ENCODE data around the gene AATK.
"Not testable (repeated sequence)": the region's sequence is repeated elsewhere in the genome, so short reads cannot be mapped to it uniquely, and the experiment has no call there.

The AATK gene

DNA sequence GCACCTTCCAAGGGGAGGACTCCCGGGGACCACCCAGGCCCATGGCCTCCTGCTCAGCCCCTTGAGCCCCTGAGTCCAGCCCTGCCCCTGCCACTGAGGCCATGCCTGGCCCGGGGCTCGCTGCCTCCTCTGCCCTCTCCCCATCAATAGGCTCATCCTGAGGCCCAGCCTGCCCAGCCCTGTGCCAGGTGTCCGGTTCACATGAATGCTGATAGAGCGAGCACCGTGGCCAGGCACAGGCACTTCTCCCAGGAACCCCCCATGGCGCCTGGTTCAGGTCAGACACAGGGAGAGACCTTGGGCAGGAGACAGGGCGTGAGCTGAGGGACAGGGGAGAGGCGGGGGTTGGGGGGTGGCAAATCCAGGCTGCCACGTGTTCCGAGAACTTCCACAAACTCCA lies 3.5 kb downstream of the AATK start:
- in situ Hi-C loops (cut with MboI; ENCODE audit: low sequenced_read_pairs): no loop called here

DNA sequence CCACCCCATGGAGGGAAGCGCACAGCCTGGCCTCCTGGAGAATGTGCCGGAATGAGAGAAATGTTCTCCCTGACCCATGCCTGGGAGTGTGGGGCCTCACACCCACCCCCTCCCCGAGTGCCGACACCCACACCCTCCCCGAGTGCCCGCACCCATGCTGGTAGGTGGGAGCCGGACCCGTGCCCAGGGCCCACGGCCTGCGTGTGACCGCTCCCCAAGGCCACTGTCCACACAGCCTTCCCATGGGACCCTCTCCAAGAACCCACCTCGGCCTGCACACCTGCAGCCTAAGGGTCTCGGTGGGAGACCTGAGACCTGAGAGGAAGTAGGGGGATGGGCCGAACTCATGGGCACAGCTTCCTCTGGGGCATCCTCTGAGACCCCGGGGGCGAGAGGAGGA lies 4.0 kb downstream of the AATK start:
- in situ Hi-C loops (cut with MboI; ENCODE audit: low sequenced_read_pairs): no loop called here

DNA sequence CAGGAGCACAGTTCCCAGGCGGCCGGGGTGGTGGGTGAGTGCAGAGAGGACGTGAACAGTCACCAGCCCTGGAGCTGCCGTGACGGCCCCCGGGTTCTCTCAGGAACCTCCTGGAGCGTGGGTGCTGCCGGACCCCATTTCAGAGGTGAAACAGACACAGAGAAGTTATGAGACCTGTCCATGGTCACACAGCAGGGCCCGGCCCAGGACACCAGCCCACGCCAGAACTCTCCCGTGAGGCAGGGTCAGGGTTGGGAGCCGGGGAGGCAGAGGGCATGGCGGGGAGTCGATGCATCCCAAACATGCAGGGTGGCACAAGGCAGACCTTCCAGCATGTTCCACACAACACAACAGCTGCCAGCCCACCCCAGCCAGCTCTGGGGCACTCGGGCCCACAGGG lies 4.5 kb downstream of the AATK start:
- in situ Hi-C loops (cut with MboI; ENCODE audit: low sequenced_read_pairs): no loop called here

DNA sequence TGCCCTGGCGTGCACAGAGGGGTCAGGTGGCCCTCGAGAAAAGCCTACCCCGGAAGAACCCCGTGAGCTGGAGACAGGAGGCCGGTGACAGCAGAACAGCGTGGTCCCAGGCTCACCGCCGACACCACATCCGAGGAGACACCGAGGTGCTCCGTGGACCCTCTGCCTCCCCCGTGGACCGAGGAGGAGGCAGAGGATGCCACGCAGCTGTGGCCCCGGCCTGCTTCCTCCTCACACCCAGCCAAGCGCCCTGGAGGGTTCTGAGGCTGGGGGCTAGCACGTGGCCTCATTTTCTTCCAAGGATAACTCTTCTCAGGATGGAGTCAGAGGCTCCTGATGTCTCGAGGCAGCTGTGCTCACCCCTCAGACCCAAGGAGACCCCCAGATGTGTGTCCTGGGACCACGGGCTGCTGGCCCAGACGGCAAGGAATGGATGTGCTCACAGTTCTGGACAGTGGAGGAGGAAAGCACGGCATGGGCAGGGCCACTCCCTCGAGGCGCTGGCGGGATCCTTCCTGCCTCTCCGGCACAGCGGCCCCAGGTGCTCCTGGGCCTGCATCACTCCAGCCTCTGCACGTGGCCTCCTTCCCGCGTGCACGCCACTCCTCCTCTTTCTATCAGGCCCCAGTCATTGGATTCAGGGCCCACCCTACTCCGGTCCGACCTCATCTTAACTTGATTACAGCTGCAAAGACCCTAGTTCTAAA lies 5.1 kb downstream of the AATK start:
- in situ Hi-C loops (cut with MboI; ENCODE audit: low sequenced_read_pairs): no loop called here

DNA sequence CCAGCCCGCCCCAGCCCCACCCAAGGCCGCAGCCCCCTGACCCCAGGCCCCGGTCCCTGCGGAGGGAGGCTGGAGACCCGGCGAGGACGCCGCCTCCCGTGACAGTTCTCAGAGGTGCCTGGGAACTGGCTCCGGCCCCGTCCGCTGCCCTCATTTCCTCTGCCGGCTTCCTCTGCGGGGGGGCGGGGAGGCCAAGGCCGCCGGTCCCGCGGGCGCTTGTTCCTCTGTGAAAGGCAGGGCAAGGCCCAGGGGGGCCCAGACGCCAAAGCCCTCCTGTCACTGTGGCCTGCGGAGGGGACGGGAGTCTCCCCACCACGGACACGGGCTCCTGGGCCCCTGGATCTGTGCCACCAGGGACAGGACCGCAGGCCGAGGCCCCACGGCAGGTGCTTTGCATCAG lies 5.7 kb downstream of the AATK start:
- in situ Hi-C loops (cut with MboI; ENCODE audit: low sequenced_read_pairs): no loop called here

DNA sequence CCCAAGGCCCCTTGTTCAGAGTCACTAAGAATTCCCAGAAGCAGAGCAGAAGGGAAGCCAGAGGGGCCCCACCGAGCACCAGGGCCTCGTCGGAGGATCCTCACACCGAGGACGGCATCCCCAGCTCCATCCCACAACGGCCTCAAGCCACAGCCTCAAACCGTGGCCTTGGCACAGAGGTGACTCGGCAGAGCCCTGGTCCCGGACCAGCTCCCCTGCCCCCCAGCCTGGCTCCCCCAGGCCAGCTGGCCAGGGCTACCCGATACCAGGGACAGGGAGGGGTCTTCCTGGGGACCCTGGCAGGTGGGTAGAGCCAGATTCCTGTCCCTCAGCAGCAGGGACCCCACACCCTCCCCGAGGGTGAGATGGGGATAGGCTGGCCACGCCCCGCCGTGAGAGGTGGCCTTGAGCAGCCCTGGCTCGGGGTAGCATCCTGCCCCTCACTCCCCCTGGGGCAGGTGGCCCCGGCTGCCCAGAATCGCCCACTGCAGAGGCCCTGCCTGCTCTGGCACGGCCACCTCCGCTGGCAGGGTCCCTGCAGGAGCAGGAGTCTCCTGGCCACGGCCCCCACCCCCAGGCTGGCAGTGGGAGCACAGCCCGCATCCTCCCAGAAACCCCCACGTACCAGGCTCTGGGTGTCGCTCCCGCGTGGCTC lies 6.3 kb downstream of the AATK start:
- in situ Hi-C loops (cut with MboI; ENCODE audit: low sequenced_read_pairs): no loop called here

DNA sequence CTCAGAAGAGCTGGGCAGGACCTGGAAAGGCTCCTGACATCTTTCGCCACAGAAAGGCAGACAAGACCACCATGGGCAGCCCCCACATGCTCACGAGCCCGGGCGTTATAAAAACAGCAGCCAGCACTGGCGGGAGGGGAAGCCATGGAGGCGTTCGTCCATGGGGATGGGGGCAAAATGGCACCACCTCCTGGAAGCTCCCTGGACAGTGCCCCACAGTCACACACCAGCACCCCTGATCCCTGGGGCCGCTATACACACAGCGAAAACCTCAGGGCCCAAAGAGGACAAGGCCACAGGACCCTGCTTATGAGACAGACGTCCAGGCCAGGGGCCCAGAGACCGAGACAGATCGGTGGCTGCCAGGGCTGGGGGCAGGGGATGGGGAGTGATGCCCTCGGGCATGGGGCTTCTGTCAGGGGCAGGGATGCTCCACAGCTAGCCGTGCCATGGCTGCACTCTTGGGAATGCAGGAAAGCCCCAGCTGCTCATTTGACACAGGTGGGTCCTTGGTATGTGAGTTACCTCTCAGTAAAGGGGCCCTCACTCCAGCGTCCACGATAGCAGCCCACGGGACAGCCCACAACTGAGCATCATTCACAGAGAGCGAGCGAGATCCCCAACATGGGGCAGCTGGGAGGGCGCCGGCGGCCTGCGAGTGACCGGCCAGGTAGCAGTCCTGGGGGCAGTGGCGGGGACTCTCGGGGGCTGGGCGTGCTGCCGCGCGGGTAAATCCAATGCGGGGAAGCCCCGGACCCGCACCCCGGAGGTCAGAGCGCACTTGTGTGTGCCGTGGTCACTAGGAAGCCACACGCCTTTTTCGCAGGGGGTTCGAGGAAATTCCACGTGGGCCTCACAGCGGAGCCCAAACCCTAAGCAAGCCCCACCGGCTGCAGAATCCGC lies 7.1 kb downstream of the AATK start:
- in situ Hi-C loops (cut with MboI; ENCODE audit: low sequenced_read_pairs): no loop called here

DNA sequence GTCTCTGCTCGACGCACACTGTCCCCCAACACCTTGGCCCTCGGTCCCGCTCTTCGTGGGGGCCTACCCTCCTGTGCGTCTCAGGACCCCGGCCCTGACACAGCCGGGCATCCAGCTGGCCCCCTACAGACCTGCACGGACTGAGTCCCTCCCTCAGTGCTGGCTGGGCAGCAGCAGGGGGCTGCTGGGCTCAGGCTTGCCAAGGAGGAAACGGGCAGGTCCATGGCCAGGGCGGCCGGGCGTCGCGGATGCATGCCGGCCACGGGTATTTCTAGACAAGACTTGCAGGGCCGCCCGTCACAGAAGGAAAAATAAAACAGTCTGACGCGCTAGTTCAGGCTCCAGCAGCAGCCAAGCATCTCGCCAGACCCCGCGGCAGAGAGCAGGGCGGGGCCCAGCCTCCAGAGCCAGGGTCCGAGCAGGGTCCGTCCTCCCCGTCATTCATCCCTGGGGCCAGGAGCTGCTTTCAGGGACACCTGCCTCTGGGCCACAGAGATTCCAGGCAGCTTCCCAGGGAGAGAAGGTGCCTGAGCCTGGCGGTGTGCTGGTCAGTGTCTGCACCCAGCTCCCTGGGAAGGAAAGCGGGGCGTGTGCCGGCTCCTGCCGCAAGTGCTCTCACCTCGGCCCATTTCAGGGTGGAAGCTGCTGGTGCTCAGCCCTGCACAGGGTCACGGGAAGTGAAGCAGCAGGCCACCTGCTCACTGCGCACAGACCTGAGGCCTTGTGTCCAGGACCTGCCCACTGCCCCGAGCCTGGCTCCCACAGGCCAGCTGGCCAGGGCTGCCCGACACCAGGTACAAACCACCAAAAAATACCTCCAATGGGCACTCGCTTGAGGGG lies 8.0 kb downstream of the AATK start:
- in situ Hi-C loops (cut with MboI; ENCODE audit: low sequenced_read_pairs): no loop called here

DNA sequence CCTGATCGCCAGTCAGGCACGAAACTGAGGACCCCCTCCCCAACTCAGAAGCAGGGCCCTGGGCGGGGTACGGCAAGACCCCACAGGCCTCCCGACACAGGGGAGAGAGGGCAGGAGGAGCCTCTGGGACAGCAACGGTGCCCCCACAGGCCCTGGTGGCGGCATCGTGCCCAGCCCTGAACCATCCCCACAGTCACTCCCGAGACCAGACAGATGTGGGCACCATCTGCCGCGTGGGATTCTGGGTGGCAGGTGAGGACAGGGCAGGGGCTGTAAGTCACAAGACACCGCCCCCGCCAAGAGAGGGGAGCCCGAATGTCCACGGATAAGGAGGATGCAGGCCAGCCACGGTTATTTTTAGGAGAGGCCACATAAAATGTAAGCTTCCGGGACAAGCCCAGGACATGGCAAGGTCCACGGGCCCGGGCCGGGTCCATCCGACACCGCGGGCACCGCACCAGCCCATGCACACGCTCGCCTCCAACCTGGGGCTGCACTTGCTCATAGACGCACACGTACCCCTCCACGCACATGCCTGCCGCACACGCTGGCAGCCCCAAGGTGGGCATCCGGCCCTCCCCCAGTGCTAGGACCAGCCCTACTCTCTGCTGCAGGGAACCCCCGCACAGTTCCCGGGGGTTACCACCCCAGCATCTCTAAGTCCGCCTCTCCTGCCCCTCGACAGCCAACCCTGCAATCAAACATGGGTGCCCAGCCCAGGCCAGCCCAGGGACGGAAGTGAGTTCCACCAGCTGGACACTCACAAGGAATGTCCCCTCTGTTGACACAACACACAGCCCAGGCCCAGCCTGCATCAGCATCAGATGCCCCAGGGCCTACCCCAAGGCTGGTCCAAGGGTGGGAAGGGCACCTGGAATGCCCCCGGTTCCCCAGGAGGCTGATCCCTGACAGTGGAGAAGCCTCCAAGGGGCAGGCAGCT lies 8.9 kb downstream of the AATK start:
- in situ Hi-C loops (cut with MboI; ENCODE audit: low sequenced_read_pairs): no loop called here

DNA sequence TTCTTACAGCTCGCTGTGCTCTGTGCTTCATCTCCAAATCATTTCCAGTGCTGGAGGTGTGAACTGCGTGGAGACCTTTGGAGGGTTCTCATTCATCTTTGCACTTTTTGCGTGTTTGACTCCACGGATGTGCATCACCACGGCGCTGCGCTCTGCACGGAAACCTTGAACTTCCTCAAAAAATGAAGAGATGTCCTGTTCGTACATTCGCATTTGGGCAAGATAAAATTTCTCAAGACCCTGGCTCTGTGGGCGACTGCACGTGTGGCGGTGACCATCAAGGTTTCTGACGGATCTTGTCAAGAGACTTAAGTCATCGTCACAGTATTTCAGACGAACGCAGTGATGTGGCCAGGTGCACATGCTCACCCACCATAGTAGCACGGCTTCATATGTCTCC lies 11.1 kb downstream of the AATK start:
- in situ Hi-C loops (cut with MboI; ENCODE audit: low sequenced_read_pairs): no loop called here

DNA sequence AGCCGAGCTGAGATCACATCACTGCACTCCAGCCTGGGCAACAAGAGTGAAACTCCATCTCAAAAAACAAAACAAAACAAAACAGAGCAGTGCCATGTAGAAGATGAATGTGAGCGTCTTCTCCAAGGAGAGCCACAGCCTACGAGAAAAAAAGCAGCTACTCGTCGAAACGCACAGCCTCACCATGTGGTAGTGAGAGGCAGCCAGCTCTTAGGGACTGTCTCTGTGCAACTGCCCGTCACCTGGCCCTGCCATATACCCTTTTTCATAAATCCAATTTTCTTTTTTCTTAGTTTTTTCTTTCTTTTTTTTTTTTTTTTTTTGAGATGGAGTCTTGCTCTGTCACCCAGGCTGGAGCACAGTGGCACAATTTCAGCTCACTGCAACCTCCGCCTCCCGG lies 12.0 kb downstream of the AATK start:
- in situ Hi-C loops (cut with MboI; ENCODE audit: low sequenced_read_pairs): not testable (repeated sequence)

DNA sequence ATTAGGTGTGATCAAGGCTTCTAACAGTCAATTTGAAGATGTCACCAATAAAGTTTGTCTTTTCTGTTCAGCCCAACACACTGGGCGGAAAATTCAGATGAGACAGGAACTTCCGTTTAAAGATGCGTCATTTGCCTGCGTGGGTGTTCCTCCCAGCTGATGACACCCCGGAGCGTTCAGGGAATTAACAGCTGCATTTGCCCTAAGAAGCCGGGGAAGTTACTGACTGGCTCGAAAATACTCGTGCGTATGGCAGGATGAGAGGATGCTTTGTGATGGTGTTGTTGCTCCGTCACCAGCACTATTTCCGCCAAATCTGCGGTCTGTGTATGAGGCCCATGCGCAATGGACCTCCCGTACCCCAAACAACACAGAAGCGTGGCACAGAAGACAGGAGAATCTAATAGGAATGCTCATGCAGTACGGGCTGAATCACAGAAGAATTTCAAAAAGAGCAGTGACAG lies 12.6 kb downstream of the AATK start:
- in situ Hi-C loops (cut with MboI; ENCODE audit: low sequenced_read_pairs): no loop called here

DNA sequence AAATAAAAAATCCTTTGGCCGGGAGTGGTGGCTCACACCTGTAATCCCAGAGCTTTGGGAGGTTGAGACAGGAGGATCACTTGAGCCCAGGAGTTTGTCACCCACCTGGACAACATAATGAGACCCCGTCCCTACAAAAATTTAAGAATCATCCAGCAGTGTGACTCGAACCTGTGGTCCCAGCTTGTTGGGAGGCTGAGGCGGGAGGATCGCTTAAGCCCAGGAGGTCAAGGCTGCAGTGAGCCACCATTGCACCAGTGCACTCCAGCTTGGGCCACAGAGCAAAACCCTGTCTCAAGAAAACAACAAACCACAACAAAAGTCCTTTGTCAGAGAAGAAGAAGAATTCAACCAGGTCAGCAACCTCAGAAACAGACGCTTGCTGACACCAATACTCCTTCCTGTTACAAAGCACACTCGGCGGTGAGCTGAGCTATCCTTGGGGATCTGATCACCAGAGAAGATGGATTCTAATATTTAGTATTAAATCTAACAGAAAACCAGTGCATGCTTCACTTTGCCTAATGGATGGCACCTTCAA lies 13.7 kb downstream of the AATK start:
- in situ Hi-C loops (cut with MboI; ENCODE audit: low sequenced_read_pairs): no loop called here

DNA sequence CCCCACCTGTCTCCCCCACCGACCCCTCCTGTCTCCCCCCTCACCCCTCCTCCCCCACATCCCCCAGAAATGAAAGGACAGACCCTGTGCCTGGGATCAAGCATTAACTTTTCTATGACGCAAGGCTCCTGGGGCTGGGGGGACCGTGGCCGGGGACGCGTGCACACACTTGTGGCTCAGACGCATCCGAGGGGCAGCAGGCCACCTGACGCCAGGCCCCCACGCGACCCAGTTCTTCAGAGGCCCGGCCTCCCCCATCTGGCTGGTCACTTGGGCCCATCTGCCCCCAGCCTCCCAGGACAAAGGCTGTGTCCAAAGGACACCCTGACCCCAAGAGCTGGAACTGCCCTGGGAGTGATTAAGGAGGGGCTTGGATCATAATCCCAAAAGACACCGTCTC lies 14.7 kb downstream of the AATK start:
- in situ Hi-C loops (cut with MboI; ENCODE audit: low sequenced_read_pairs): no loop called here

DNA sequence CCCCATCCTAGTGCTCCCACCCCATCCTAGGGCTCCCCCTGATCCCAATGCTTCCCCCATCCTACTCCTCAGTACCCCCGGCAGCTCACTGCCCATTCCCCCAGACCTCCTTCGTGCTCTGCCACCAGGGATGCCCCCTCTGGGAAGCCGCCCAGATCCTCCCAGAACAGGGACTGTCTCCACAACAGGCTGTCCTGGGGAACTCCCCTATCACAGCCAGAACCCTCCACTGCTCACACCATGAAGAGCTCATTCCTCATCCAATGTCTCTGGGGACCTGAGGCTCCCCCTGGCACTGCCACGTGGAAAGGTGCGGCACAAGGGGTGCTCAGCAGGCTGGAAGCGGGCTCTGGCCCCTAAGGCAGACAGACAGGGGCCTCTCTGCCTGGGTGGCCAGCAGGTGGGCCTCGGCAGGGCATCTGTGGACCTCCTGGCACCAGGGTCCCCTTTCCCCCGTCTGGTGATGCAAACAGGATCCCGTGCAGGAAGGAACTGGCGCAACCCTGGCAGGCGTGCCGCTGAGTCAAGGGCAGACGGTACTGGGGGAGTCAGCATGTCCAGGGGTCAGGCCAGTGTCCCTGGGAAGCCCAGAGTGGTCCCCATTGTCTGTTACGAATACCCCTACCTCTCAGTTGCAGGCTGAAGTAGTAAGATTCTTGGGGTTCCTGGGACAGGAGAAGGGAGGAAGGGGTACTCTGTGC lies 15.5 kb downstream of the AATK start:
- in situ Hi-C loops (cut with MboI; ENCODE audit: low sequenced_read_pairs): no loop called here

DNA sequence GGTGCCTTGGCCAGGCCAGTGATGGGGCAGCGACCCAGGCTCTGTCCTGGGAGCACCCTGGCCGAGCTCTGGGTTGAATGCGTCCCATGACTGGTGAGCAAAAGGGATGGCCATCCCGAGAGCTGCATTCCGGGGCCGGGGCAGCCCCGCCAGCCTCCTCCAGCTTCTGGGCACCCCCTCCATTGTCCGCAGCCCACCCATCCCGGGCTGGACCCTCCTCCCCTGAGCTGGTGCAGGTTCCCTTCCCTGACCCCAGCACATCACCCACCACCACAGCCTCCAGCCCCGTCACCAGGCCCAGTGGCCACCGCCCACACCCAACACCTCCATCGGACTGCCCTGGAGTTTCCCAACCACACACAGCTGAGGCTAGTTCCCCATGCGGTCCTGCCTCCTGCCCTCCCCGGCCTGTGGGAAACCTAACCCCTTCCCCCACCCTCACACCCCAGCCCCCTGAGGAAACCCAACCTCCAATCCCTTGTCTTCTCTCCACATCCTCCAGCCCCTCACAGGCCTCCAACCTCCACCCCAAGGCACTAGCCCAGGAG lies 17.0 kb downstream of the AATK start:
- in situ Hi-C loops (cut with MboI; ENCODE audit: low sequenced_read_pairs): no loop called here

DNA sequence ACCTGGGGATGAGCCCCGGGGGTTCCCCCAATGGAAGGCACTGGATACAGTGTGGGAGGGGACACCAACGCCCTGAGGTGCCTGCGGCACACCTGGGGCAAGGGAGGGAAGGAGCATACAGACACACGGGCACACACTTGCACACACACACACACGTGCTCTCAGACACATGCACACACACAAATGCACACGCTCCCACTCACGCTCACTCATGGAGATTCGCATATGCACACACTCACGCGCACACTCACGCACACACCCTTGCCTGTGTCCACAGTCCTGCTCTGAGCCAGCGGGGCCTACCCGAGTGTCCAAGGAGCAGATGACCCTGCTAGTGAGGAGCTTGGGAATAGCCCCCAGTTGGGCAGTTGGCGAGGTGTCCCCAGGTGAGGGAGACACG lies 17.4 kb downstream of the AATK start:
- in situ Hi-C loops (cut with MboI; ENCODE audit: low sequenced_read_pairs): no loop called here

DNA sequence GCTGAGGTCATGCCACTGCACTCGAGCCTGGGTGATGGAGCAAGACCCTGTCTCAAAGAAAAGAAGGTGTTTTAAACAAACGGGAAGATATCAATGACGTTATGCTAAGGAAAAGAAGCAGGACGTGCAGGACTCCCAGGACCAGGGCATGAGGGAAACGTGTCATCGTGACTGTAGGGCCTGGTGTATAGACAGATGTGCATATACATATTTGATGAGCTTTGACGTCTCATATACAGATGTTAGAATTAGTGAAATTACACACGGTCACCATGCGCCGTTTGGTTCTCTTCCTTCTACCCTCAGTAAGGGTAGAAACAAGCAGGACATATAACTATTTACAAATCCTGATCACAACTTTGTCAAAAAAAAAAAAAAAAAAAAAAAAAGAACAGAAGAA lies 18.3 kb downstream of the AATK start:
- in situ Hi-C loops (cut with MboI; ENCODE audit: low sequenced_read_pairs): no loop called here

DNA sequence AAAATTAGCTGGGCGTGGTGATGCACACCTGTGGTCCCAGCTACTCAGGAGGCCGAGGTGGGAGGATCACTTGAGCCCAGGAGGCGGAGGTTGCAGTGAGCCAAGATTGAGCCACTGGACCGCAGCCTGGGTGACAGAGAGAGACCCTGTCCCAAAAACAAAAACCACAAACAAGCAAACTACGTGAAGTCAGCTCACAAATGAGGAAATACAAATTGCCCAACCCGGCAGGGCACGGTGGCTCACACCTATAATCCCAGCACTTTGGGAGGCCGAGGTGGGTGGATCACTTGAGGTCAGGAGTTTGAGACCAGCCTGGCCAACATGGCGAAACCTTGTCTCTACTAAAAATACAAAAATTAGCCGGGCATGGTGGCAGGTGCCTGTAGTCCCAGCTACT lies 19.8 kb downstream of the AATK start:
- in situ Hi-C loops (cut with MboI; ENCODE audit: low sequenced_read_pairs): not testable (repeated sequence)

Measured in HL-60/S4 treated with retinoic acid at 250 ng/mL for 4 days and 3 days (cell line).